ENCODE data around the gene CAMK2A.
"Not testable (repeated sequence)": the region's sequence is repeated elsewhere in the genome, so short reads cannot be mapped to it uniquely, and the experiment has no call there.

Gene CAMK2A

GRCh38 chr5:150235500-150235854 is 54.1 kb downstream of the CAMK2A start:
- Histone ChIP-seq H3K4me3 (ENCODE audit: low read depth, low read length) (no peak overlapping the region), H3K36me3 (no peaks in the 10 kb centered on the region), H3K27me3 (ENCODE audit: insufficient read depth, low read depth, severe bottlenecking) (no peaks in the 10 kb centered on the region), H3K9me3 (ENCODE audit: severe bottlenecking) (no peaks in the 10 kb centered on the region), H3K27ac (peak overlapping the region; percentile 14)
- TF ChIP-seq CTCF (IDR thresholded peaks at IDR 0.05; ENCODE audit: low read depth, low read length), result no peak
- peak; percentile 39 for DNase-seq

- Histone ChIP-seq H3K27me3 (ENCODE audit: insufficient read depth, low read depth, severe bottlenecking) (no peaks in the 10 kb centered on the region), H3K4me3 (ENCODE audit: low read depth, low read length) (no peak overlapping the region), H3K36me3 (no peaks in the 10 kb centered on the region), H3K27ac (peak overlapping the region; percentile 14), H3K9me3 (ENCODE audit: severe bottlenecking) (no peaks in the 10 kb centered on the region)
- no peak for TF ChIP-seq CTCF (IDR thresholded peaks at IDR 0.05; ENCODE audit: low read depth, low read length)
- DNase-seq, result no peak
Observed at GRCh38 chr5:150234576-150235499, 54.7 kb downstream of the CAMK2A start.

- not testable (repeated sequence) for H3K27me3 ChIP-seq (ENCODE audit: insufficient read depth, low read depth, severe bottlenecking); H3K4me3 ChIP-seq (ENCODE audit: low read depth, low read length); DNase-seq; H3K36me3 ChIP-seq; H3K9me3 ChIP-seq (ENCODE audit: severe bottlenecking); H3K27ac ChIP-seq
Observed at GRCh38 chr5:150233706-150234105, 55.9 kb downstream of the CAMK2A start.

- no peak for DNase-seq
- no peak for TF ChIP-seq CTCF (IDR thresholded peaks at IDR 0.05; ENCODE audit: low read depth, low read length)
- H3K36me3 ChIP-seq, result no peaks in the 10 kb centered on the region
- no peaks in the 10 kb centered on the region for H3K27me3 ChIP-seq (ENCODE audit: insufficient read depth, low read depth, severe bottlenecking)
- no peaks in the 10 kb centered on the region for H3K9me3 ChIP-seq (ENCODE audit: severe bottlenecking)
- no peak overlapping the region for H3K27ac ChIP-seq
- H3K4me3 ChIP-seq (ENCODE audit: low read depth, low read length), result no peak overlapping the region
Observed at GRCh38 chr5:150230842-150231241, 58.7 kb downstream of the CAMK2A start.

GRCh38 chr5:150229571-150229970 is 60.0 kb downstream of the CAMK2A start:
- H3K27me3 ChIP-seq (ENCODE audit: insufficient read depth, low read depth, severe bottlenecking), result no peaks in the 10 kb centered on the region
- TF ChIP-seq CTCF (IDR thresholded peaks at IDR 0.05; ENCODE audit: low read depth, low read length), result no peak
- no peaks in the 10 kb centered on the region for H3K36me3 ChIP-seq
- DNase-seq, result no peak
- H3K9me3 ChIP-seq (ENCODE audit: severe bottlenecking), result no peaks in the 10 kb centered on the region
- no peak overlapping the region for H3K27ac ChIP-seq
- no peak overlapping the region for H3K4me3 ChIP-seq (ENCODE audit: low read depth, low read length)

- no peaks in the 10 kb centered on the region for H3K36me3 ChIP-seq
- no peak for TF ChIP-seq CTCF (IDR thresholded peaks at IDR 0.05; ENCODE audit: low read depth, low read length)
- H3K4me3 ChIP-seq (ENCODE audit: low read depth, low read length), result no peak overlapping the region
- H3K27ac ChIP-seq, result no peak overlapping the region
- DNase-seq, result no peak
- no peaks in the 10 kb centered on the region for H3K27me3 ChIP-seq (ENCODE audit: insufficient read depth, low read depth, severe bottlenecking)
- H3K9me3 ChIP-seq (ENCODE audit: severe bottlenecking), result no peaks in the 10 kb centered on the region
Observed at GRCh38 chr5:150227606-150228273, 61.8 kb downstream of the CAMK2A start.

Measured in WERI-Rb-1 (cell line).